Stimulated activated CD8-positive, alpha-beta memory T cell treated with anti-CD3 and anti-CD28 coated beads, Interleukin-7, amount 100 ng/mL, for 24 hours (primary cell): ENCODE measurements around the gene BANF2.

Experiments used
- DNase-seq: peaks from one replicate; pipeline ENCODE4 v3.0.0-alpha.2; 2020; ENCODE audit warnings: low read depth

BANF2 gene

GRCh38 chr20:17710379-17711266 is 10.9 kb downstream of the BANF2 start:
- no peak for DNase-seq

DNA sequence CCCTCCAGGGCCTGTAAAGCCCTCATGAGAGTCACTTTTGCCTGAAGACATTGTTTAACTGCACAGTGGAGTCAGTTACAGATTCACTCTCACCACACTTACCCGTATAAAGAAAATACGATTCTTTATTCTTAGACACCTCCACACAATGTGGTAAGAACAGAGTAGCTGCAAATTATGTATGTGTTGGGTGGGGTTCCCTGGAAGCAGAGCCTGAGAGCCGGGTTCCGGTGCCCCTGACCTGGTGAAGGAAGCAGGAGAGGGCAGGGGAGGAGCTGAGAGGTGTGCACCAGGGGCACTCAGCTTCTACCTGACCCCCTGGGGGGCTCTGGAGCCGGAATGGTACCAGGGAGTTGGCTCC is 11.5 kb downstream of the BANF2 start:
- no peak for DNase-seq

GRCh38 chr20:17712201-17712600 is 12.4 kb downstream of the BANF2 start:
- DNase-seq, result no peak

DNA sequence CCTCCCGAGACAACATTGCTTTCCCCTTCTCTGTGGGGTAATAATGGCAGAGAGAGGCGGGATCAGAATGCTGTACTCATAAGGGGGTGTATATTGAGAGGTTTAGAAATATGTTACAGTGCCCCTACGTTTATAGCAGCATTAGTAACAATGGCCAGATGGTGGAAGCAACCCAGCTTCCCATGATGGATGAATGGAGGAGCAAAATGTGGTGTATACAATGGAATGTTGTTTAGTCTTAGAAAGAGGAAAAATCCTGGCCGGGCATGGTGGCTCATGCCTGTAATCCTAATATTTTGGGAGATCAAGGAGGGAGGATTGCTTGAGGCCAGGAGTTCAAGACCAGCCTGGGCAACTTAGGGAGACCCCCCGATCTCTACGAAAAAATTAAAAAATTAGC is 12.9 kb downstream of the BANF2 start:
- DNase-seq, result no peak

- no peak for DNase-seq
These were observed 14.8 kb downstream of the BANF2 start for GRCh38 chr20:17714597-17714996.

DNA sequence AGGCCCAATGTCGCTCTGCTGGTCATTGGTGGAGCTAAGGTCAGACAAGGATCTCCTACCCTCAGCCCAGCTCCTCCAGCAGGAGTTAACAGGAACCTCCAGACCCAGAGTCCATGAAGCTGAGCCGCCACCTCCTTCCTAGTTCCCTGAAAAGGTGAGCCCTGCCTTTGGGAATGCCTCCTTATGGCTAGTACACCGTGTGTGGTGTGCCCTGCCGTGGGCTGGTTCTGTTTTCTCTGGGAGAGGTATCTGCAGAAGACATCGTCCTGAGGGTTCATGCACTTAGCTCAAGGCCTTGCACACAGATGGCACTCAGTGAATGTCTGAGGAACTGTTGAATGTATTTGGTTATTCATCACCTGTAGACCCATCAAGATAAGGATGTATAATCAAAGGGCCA is 15.3 kb downstream of the BANF2 start:
- no peak for DNase-seq

- DNase-seq, result no peak
These were observed 16.6 kb downstream of the BANF2 start for GRCh38 chr20:17716331-17716730.

DNA sequence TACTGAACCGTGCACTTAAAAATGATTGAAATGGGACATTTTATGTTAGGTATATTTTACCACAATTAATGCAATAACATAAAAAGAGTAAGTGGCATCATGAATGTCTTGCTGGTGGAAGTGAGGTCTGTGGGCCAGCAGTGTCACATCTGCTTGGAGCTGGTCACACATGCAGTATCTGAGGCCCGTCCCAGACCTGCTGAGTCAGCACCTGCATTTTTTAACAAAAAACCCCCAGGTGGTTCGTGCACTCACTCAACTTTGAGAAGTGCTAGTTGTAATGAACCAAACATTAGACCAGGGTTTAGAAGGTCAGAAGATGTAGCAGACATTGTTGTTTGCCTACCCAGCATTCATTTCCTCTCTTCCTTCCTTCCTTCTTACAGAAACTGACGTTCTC is 21.0 kb downstream of the BANF2 start:
- DNase-seq, result no peak

- no peak for DNase-seq
These were observed 22.2 kb downstream of the BANF2 start for GRCh38 chr20:17721802-17722486.

- DNase-seq, result no peak
These were observed 22.9 kb downstream of the BANF2 start for GRCh38 chr20:17722493-17723300.

DNA sequence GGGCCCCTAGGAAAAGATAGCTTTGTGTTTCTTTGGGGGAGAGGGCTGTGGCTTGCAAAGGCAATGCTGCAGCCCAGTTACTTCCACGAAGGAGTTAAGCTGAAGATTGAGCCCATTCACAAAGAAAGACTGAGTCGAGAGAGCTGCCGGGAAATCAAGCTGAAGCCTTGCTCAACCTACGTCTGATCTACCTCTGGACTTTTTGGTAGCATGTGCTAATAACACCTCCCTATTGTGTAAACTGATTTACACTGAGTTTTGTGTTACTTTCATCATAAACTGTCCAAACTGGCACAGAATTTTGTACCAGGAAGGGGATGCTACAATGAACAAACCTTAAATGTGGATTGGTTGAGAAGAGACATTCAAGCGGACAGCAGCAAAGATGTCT is 23.5 kb downstream of the BANF2 start:
- DNase-seq, result no peak

DNA sequence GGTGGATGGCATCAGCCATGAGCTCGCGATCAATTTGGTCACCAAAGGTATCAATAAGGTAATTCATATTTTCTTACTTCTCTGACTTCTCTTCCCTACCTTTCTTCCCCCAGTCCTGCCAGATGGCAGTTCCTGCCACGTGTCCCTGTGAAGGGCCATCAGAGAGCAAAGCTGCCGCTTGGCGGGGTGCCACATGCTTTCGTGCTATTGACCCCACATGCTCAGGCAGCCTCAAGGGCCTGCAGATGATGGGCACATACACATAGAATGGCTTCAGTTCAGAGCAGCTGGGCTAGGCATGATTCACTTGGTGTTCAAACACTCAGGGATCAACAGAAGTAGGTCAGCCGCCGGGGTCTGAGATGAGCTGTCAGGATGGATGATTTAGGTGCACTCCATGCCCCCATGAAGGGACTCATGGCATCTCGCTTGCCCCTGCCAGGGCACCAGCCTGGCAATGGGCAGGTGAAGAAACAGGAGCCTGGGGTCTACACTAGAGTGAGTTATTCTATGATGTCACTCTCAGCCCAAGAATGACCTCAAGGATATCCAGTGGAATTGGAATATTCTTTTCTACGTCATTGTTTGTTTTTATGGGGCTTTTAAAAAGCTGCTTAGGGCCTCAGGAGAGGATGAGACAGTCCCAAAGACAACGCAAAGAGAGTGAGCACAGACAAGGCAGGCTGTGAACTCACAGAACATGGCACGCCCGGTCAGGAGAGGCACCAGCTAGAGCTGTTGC is 25.5 kb downstream of the BANF2 start:
- no peak for DNase-seq

- no peak for DNase-seq
These were observed 27.1 kb downstream of the BANF2 start for GRCh38 chr20:17726902-17727301.

GRCh38 chr20:17727351-17727750 is 27.6 kb downstream of the BANF2 start:
- DNase-seq, result no peak

DNA sequence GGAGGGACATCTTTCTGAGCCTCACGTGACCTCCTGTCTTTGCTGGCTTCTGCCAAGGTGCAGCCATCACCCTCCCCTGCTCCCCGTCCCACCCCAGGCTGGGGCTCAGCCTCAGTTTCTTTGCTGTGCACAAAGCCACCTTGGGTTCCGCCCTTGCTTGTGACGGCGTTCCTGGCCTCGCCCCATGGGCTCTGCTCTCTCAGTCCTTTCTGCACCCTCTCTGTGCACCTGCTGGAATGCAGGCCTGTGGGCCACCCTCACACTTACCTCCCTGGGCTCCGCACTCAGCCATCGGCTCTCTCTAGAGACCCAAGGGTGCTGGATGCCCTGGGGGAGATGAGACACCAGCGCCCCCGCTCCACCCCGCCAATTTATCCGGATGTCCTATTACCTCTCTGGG is 28.3 kb downstream of the BANF2 start:
- DNase-seq, result no peak

DNA sequence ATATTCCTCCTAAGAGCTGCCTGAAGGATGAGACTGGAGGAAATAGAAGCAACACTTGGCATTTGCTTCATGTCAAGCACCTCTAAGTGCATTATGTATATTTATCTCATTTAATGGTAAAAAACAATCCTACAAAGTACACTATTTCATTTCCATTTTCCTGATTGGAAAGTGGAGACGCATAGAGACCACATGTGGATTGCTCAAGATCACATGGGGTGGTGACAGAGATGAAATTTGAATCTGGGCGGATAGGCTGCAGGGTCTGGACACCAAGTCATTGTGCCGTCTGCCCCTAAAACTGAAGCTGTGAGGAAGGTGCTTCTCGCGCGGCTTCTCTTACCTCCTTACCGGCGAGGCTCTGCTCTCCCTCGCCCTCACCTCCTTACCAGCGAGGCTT is 30.3 kb downstream of the BANF2 start:
- no peak for DNase-seq

DNA sequence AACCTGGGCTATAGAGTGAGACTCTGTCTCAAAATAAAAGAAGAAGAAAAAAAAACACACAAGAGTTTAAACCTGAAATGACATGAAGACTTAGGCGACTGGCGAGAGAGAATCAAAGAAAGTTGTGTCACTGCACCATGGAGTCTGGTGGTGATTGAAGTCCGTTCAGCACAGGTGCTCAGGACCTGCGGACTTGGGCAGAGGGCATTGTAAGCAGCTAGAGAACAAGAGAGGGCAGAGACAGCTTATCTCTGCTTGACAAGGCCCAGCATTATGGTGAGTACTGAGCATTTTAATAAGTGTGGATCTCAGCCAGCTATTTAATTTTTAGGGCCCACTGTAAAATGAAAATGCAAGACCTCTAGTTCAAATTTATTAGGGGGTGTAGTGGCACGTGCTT is 31.5 kb downstream of the BANF2 start:
- DNase-seq, result no peak

- no peak for DNase-seq
These were observed 33.2 kb downstream of the BANF2 start for GRCh38 chr20:17732907-17733521.

DNA sequence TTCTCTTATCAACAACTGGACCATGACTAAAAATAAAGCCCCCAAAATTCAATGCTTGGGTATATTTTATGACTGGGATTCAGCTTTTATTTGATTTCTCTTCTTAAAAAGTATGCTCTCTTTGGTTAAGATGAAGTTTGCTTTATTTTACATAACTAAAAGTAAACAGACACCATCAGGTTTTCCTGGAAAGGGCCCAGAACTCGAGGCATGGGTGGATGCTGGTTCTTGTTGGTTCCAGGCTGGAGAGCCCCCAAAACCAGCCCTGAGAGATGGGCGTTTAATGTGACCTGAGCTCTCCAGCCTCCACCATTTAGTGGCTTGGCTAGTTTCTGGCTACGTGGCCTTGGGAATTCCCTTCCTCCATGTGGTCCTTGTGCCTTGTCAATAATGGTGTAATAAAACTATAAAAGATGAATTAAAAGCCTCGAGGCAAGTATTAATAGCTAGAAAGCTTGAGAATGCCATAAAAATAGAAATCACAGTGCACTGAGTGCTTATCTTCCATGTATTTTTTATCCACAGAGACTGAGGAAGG is 34.1 kb downstream of the BANF2 start:
- no peak for DNase-seq

- no peak for DNase-seq
These were observed 34.6 kb downstream of the BANF2 start for GRCh38 chr20:17734374-17734773.

DNA sequence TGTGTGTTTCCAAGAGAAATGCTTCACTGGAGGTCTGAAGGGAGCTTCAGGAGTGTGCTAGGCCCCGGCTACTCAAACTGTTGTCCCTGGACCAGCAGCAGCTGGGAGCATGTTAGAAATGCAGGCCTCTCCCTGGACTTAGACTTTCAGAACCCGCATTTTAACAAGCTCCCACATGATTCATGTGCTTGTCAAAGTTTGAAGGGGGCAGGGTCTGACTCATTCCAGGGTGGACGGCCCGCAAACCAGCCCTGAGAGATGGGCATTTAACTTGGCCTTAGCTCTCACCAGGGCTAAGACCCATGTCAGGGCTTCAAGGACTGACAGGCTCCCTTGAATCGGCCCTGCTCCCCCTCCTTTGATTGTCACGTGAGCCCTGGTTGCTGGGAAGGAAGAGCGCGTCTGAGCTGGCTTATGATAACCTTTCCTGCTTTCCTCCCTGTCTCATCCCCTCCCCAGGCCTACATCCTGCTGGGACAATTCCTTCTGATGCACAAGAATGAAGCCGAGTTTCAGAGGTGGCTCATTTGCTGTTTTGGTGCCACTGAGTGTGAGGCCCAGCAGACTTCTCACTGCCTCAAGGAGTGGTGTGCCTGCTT is 35.5 kb downstream of the BANF2 start:
- no peak for DNase-seq
